ENCODE data around the gene ZBTB21.

ZBTB21 gene

DNA sequence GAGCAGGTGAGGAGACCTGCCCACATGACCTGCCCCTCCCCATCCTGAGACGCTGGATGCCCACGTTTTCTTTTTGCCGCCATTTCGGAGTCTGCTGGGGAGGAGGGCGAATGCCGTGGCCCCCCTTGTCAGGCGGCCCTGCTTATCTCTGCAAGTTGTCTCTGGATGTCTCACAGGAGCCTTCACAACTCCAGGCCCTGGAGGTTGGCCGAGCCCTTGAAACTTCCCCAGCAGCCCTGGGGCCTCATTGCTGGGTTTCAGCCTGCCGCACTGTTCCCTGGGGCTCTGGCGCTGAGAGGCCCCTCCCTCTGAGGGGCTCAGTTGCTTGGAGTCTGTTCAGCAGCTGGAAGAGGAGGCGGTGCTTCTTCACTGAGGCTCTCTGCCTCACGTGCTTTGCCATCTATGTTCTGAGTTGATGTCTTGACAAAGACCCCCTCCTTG lies 29.8 kb upstream of the ZBTB21 start:
- peak; percentile 86 to 88 for DNase-seq (ENCODE audit: low read depth in 2 of 2)

DNA sequence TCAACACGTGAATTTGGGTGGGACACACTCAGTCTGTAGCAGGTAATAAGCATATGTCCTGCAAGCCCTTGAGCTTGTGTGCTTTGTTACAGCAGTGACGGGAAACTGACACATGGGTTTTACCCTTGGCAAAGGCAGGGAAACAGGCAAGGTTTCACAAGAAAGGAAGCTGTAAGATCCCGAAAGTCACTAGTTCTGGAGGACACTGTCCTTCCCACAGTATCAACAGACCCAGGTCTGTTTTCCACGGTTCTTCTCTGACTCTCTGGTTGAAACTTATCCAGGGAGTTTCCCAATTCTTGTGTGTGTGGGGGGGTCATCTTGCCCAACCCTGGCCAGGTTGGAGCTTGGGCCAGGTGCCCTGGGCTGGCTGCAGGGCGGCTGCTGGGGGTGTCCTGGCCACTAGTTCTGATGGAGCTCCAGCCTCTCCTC lies 29.3 kb upstream of the ZBTB21 start:
- no peak for DNase-seq (ENCODE audit: low read depth in 2 of 2)

DNA sequence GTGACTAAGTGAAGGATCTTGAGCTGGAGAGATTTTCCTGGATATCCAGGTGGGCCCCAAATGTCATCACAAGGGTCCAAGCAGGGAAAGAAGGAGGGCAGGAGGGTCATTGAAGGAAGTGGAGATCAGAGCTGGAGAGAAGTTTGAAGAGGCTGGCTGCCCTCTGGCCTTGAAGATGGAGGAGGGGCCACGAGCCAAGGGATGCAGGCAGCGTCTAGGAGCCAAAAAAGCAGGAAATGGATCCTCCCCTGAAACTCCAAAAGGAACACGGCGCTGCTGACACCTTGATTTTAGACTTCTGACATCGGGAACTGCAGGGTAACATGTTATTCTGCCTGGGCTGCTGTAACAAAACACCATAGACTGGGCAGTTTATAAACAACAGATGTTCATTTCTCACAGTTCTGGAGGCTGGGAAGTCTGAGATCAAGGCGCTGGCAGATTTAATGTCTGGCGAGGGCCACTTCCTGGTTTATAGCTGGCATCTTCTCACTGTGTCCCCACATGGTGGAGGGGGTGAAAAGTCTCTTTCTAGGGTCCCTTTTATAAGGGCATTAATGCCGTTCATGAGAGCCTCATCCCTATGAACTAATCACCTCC lies 28.8 kb upstream of the ZBTB21 start:
- peak; percentile 51 to 53 for DNase-seq (ENCODE audit: low read depth in 2 of 2)

- DNase-seq (ENCODE audit: low read depth in 2 of 2) = no peak
These were observed 28.2 kb upstream of the ZBTB21 start for GRCh38 chr21:42038393-42038792.

GRCh38 chr21:42037943-42038342 lies 27.8 kb upstream of the ZBTB21 start:
- DNase-seq (ENCODE audit: low read depth in 2 of 2) = no peak

DNA sequence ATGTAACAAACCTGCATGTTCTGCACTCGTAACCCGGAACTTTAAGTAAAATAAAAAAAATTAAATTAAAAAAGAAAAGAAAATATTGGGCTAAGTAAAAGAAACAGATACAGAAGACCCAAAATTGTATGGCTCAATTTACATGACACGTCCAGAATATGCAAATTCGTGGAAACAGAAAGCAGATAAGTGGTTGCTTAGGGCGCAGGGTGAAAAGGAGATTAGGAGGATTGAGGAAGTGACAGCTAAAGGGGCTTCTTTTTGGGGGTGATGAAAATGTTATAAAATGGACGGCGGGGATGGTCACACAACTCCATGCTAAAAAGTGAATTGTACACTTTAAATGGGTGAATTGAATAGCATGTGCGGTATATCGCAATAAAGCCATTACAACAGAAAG lies 27.4 kb upstream of the ZBTB21 start:
- DNase-seq (ENCODE audit: low read depth in 2 of 2) = no peak

DNA sequence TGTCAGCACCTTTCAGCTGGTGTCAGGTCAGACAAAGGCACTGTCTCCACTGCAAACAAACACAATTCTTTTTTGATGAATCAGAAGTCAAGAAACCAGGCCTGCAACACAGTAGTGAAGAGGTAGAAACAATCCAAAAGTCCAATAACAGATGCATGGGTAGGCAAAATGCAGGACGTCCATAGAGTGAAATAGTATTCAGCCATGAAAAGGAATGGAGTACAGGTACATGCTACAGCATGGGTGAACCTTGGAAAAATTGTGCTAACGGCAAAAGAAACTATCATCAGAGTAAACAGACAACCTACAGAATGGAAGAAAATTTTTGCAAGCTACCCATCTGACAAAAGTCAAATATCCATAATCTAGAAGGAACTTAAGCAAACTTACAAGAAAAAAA lies 26.2 kb upstream of the ZBTB21 start:
- DNase-seq (ENCODE audit: low read depth in 2 of 2) = no peak

- DNase-seq (ENCODE audit: low read depth in 2 of 2) = no peak
These were observed 22.8 kb upstream of the ZBTB21 start for GRCh38 chr21:42032968-42033367.

- no peak for DNase-seq (ENCODE audit: low read depth in 2 of 2)
These were observed 22.1 kb upstream of the ZBTB21 start for GRCh38 chr21:42032266-42032665.

- no peak for DNase-seq (ENCODE audit: low read depth in 2 of 2)
These were observed 21.7 kb upstream of the ZBTB21 start for GRCh38 chr21:42031816-42032215.

- DNase-seq (ENCODE audit: low read depth in 2 of 2) = no peak
These were observed 21.1 kb upstream of the ZBTB21 start for GRCh38 chr21:42031241-42031640.

DNA sequence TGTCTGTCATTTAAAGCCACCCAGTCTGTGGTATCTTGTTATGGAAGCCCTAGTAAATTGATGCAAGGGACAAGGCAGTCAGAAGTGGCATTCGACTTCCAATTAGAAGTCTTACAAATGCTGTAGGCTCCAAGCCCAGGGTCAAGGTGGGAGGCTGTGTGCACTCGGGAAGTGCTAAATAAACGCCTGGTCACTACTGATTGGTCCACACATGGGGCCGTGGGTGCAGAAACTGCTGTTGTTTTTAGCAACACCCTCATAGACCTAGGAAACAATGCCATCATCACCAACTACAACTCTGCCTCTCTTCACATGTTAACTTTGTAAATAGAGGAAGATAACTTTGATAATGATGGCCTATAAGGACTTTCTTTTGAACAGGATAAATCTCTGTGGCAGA lies 20.2 kb upstream of the ZBTB21 start:
- no peak for DNase-seq (ENCODE audit: low read depth in 2 of 2)

GRCh38 chr21:42028766-42029425 lies 18.7 kb upstream of the ZBTB21 start:
- DNase-seq (ENCODE audit: low read depth in 2 of 2) = no peak

- DNase-seq (ENCODE audit: low read depth in 2 of 2) = no peak
These were observed 17.9 kb upstream of the ZBTB21 start for GRCh38 chr21:42027822-42028765.

- no peak for DNase-seq (ENCODE audit: low read depth in 2 of 2)
These were observed 17.1 kb upstream of the ZBTB21 start for GRCh38 chr21:42027085-42027821.

- no peak for DNase-seq (ENCODE audit: low read depth in 2 of 2)
These were observed 15.9 kb upstream of the ZBTB21 start for GRCh38 chr21:42026082-42026435.

DNA sequence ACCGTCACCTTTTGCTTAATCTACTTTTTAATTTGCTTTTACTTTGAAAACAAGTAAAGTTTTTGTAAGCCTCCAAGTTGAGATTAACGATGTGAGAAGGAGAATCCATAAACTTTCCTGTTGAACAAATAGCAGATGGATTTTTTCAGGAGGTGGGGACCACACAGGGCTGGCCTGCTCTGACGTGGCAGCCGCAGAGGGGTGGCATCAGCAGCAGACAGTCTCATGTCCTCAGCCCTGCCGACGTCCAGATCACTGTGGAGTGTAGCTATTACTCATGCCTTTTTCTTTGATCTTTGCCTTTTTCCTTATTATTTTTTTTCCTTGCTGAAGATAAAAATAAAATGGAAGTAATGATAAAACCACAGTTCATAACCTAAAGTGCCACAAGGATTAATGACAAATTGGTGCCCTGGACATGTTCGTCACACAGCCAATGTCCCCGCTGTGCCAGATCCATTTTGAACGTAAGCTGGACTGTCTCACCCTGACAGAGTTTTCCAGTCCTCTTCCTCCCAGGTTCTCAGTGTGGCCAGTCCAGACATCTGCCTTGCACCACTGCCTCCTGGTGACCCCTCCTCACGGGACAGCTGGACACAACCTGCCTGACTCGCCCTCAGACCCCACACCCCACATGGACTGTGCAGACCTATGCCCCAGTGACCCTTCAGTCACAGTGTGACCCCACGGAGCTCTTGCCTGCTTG lies 15.4 kb upstream of the ZBTB21 start:
- no peak for DNase-seq (ENCODE audit: low read depth in 2 of 2)

DNA sequence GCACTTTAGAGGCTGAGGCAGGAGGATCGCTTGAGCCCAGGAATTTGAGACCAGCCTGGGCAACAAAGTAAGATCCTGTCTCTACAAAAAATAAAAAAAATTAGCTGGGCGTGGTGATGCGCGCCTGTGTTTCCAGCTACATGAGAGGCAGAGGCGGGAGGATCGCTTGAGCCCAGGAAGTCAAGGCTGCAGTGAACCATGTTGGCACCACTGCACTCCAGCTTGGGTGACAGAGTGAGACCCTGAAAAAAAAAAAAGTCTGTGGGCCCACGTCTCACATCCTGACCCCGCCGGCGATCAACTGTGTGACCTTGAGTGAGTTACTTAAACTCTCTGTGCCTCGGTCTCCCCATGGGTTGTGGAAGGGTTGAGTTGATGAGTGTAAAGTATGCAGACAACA lies 12.7 kb upstream of the ZBTB21 start:
- no peak for DNase-seq (ENCODE audit: low read depth in 2 of 2)

- DNase-seq (ENCODE audit: low read depth in 2 of 2) = no peak
These were observed 11.9 kb upstream of the ZBTB21 start for GRCh38 chr21:42022091-42022430.

DNA sequence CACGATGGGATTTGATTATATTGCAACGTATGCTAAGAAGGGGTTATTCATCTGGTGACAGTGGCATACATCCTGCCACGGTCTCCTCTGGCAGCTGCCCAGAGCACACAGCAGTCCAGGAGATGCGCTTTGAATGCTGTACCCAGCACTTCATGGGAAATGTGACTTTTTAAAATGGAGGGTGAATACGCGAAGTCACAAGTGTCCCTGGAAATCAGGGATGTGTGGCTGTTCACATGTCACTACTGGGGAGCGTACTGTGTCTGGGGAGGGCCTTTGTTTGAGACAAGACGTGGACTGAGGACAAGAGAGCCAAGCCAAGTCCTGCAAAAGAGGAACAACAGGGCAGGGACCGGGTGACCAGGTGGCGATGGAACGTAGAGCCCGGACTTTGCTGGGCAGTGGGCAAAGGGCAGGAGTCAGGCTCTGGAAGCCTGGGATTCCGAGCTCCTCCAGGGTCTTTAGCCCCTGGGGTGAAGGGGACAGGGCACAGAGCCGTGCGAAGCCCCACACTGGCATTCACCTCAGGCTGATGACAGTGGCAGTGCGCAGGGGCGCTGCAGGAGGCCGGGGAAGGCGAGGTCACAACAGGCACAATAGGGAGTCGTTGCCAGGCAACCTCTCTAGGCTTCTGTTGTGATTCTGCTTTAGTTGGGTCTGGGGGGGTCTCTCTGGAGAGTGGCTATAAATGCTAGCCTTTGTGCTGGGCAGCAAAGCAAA lies 11.4 kb upstream of the ZBTB21 start:
- DNase-seq (ENCODE audit: low read depth in 2 of 2) = no peak

GRCh38 chr21:42019706-42020105 lies 9.5 kb upstream of the ZBTB21 start:
- no peak for DNase-seq (ENCODE audit: low read depth in 2 of 2)

All from fibroblast of skin of left quadriceps (primary cell).